OCI-LY3 (cell line): ENCODE results near the gene NOL11.

Experiments used
- H2AFZ ChIP-seq: fragments of 200-600, 300-600 bp; shearing (Covaris generic); 2 replicates; pipeline ENCODE4 v1.6.0; 2014; ENCODE audit warnings: antibody characterized with exemption, low read depth, low read length
- H3K27ac ChIP-seq: fragments of 200-600, 300-600 bp; sonication (generic); 2 replicates; pipeline ENCODE4 v1.5.1; 2014; ENCODE audit warnings: mild to moderate bottlenecking, low read length, moderate library complexity, mixed read lengths
- H3K27me3 ChIP-seq: fragments of 200-600, 300-600 bp; sonication (generic); 2 replicates; pipeline ENCODE4 v1.6.1; 2014; ENCODE audit warnings: low read depth, low read length, mixed read lengths
- H3K36me3 ChIP-seq: fragments of 200-600, 300-600 bp; sonication (generic); replicated peaks from 2 replicates; pipeline ENCODE3; 2014; ENCODE audit warnings: low read depth, low read length, mixed read lengths
- H3K4me1 ChIP-seq: fragments of 300-600, 200-600 bp; sonication (generic); 2 replicates; pipeline ENCODE4 v1.6.1; 2014; ENCODE audit warnings: low read length, mixed read lengths
- H3K4me2 ChIP-seq: fragments of 200-600, 300-600 bp; sonication (generic); 2 replicates; pipeline ENCODE4 v1.6.1; 2014; ENCODE audit warnings: low read length, mixed read lengths
- H3K4me3 ChIP-seq: fragments of 300-600, 200-600 bp; sonication (generic); 2 replicates; pipeline ENCODE4 v1.5.1; 2014; ENCODE audit warnings: antibody characterized with exemption, mild to moderate bottlenecking, low read length, moderate library complexity
- H3K79me2 ChIP-seq: fragments of 300-600, 200-600 bp; shearing (Covaris generic); 2 replicates; pipeline ENCODE4 v1.6.1; 2014; ENCODE audit warnings: mild to moderate bottlenecking, low read length, mixed read lengths
- H3K9ac ChIP-seq: fragments of 300-600, 200-600 bp; shearing (Covaris generic); 2 replicates; pipeline ENCODE4 v1.6.0; 2014; ENCODE audit warnings: mild to moderate bottlenecking, low read length, moderate library complexity
- H3K9me3 ChIP-seq: fragments of 200-600, 300-600 bp; shearing (Covaris generic); 2 replicates; pipeline ENCODE4 v1.6.1; 2014; ENCODE audit warnings: low read length, mixed read lengths; ENCODE audit not compliant: insufficient read depth
- H4K20me1 ChIP-seq: fragments of 200-600, 300-600 bp; sonication (generic); 2 replicates; pipeline ENCODE4 v1.6.1; 2016; ENCODE audit warnings: low read length, mixed read lengths; ENCODE audit not compliant: insufficient read depth
- CTCF ChIP-seq: fragments of 200-600, 300-600 bp; sonication (generic); IDR thresholded peaks from 2 replicates; pipeline ENCODE4 v1.5.1; 2014; ENCODE audit warnings: antibody characterized with exemption, low read length, low read depth
- EZH2phosphoT487 ChIP-seq: fragments of 200-600 bp; shearing (Covaris generic); IDR thresholded peaks from 2 replicates; pipeline ENCODE4 v1.6.1; 2018; ENCODE audit warnings: antibody characterized with exemption, mixed run types, low read depth

The NOL11 gene

GRCh38 chr17:67707442-67707841 is 10.3 kb upstream of the NOL11 start:
- no peaks in the 10 kb centered on the region for H3K9me3 ChIP-seq
- H3K4me1 ChIP-seq = no peaks in the 10 kb centered on the region
- no peaks in the 10 kb centered on the region for H3K79me2 ChIP-seq
- H3K9ac ChIP-seq = no peak overlapping the region
- no peak overlapping the region for H3K4me2 ChIP-seq
- no peak overlapping the region for H3K27ac ChIP-seq
- H3K27me3 ChIP-seq = no peaks in the 10 kb centered on the region
- H3K4me3 ChIP-seq = no peak overlapping the region
- no peak for TF ChIP-seq EZH2phosphoT487
- no peak for TF ChIP-seq CTCF
- H3K36me3 ChIP-seq = no peaks in the 10 kb centered on the region
- H4K20me1 ChIP-seq = no peaks in the 10 kb centered on the region
- H2AFZ ChIP-seq = no peak overlapping the region

GRCh38 chr17:67708378-67708777 is 9.4 kb upstream of the NOL11 start:
- H3K4me2 ChIP-seq = no peak overlapping the region
- no peaks in the 10 kb centered on the region for H3K79me2 ChIP-seq
- no peak overlapping the region for H3K4me3 ChIP-seq
- H2AFZ ChIP-seq = 0 out of 2 replicates have a peak overlapping the region, but pooled peaks have one; percentile 46
- no peaks in the 10 kb centered on the region for H3K36me3 ChIP-seq
- TF ChIP-seq CTCF = no peak
- TF ChIP-seq EZH2phosphoT487 = no peak
- no peaks in the 10 kb centered on the region for H3K27me3 ChIP-seq
- no peaks in the 10 kb centered on the region for H3K4me1 ChIP-seq
- H3K9ac ChIP-seq = no peak overlapping the region
- no peaks in the 10 kb centered on the region for H3K9me3 ChIP-seq
- H4K20me1 ChIP-seq = no peaks in the 10 kb centered on the region
- H3K27ac ChIP-seq = no peak overlapping the region

DNA sequence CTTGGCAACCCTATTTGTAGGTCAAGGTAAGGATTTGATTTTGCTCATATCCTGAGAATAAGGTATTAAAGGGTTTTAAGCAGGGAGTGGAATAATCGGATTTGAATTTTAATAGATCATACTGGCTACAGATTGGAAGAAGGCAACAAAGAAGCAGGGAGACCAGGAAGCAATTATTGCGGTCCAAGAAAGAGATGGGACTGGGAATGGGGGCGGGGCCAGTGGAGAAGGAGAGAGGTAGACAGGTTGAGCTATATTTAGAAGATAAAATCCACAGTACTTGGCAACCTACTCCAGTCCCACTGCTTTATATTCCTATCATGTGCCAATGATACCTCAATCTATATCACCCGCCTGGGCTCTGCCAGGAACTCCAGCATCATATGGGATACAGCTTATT is 5.8 kb upstream of the NOL11 start:
- Histone ChIP-seq H4K20me1 (no peaks in the 10 kb centered on the region), H3K9me3 (no peaks in the 10 kb centered on the region), H3K9ac (no peak overlapping the region), H3K36me3 (no peaks in the 10 kb centered on the region), H3K79me2 (0 out of 2 replicates have a peak, but pooled peaks cover 4% of the 10 kb centered on the region), H3K4me2 (no peak overlapping the region), H3K4me3 (no peak overlapping the region), H3K27me3 (no peaks in the 10 kb centered on the region), H3K27ac (no peak overlapping the region), H2AFZ (no peak overlapping the region), H3K4me1 (peaks cover 15% of the 10 kb centered on the region)
- TF ChIP-seq CTCF (no peak), EZH2phosphoT487 (no peak)

DNA sequence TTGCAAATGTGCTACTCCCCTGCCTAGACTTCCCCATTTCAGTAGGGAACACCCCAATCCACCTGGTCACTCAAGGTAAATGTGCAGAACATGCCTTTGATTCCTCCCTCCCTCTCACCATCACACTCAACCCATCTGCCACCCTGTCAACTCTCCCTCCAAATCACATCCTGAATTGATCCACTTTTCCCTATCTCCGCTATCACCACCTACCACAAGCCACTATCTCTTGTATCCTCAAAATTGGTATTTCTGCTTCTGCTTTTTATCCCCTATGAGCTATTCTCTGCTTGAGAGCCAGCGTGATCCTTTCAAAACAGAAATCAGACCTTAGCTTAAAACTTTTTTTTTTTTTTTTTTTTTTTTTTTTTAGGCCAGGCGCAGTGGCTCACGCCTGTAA is 5.4 kb upstream of the NOL11 start:
- Histone ChIP-seq H3K36me3 (no peaks in the 10 kb centered on the region), H3K79me2 (0 out of 2 replicates have a peak, but pooled peaks cover 7% of the 10 kb centered on the region), H3K4me3 (no peak overlapping the region), H3K4me1 (peaks cover 15% of the 10 kb centered on the region), H3K9ac (no peak overlapping the region), H3K9me3 (no peaks in the 10 kb centered on the region), H3K27ac (no peak overlapping the region), H4K20me1 (no peaks in the 10 kb centered on the region), H2AFZ (no peak overlapping the region), H3K4me2 (no peak overlapping the region), H3K27me3 (no peaks in the 10 kb centered on the region)
- no peak for TF ChIP-seq CTCF
- no peak for TF ChIP-seq EZH2phosphoT487
